Activated naive CD4-positive, alpha-beta T cell treated with anti-CD3 and anti-CD28 coated beads, Interleukin-2, amount 50 U/mL, for 16 hours (primary cell): Measurements from ENCODE around the gene CALN1.

Source experiments
- DNase-seq: peaks from one replicate; pipeline ENCODE4 v3.0.0-alpha.2; 2020

CALN1 gene

DNA sequence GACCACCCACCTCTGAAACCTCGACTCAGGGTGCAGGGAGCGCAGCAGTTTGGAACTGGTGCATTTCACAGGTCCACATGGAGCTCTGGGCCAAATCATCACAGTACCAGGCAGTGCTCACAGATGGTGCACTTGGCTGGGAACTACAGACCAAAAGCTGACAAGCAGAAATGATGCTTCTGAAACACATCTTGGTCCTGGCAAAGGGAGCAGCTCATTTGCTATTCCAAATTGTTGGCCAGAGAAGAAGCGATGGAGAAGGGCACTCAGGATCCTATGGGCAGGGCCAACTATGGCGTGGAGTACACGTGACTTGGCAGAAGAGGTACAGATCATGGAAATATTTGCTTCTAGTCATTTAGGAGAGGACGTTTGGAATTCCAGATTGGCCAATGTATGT is 383.9 kb downstream of the CALN1 start:
- DNase-seq, result no peak

DNA sequence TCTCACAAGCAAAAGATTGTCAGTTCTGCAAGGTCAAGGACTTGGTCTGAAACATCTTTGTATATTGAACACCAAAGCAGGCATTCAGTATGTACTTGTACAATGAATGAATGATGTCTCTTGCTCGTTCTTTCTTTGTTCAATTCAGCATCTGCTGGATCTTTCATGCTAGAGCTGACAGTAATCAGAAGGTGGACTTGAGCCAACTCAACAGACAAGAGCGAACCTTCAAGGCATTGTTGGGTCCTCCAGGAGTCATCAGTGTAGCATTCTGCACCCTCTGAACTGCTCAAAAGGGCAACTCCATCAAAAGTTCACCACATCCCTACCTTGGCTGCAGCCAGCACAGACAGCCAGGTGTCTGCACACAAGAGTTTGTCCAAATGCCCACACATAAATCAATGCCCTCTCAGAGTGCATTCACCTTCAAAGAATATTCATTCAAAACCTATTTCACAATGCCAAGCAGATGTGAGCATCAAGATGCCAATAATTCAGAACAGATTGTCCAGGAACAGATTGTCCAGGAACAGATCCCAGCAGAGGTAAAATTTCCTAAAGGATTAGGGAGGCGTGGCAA is 386.7 kb downstream of the CALN1 start:
- DNase-seq, result no peak

DNA sequence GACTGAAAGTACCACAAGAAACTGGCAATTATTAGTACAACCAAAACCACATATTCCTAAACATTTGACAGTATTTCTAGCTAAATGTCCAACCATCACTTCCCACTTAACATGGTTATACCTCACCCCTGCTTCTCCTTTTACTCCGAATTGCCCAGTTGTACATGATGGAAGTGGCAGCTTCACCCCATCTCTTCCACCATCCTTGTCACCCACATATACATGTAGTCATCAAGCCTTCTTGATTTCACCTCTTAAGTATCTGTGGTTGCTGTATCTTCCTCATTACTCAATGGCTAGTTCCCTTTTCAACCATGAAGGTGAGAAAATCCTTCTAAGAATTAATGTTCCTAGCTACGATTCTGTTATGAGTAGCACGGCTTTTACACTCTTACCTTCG is 388.2 kb downstream of the CALN1 start:
- no peak for DNase-seq

DNA sequence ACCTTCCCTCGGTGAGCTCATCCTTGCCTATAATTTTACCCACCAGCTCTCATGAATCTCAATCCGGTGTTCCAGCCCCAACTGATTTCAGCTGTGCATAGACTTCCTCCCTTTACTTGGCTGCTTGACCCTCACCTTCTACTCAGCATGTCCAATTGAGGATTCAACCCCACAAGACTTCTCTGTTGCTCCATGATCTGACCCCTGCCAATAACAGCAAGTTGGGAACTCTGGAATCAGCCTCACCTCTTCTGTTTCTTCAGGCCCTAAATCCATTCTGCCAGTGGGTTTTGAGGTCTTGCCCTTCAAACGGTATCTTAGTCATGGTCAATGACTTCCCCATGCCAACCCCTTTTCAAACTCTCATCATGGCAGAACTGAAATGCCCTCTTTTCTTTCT is 390.4 kb downstream of the CALN1 start:
- no peak for DNase-seq

DNA sequence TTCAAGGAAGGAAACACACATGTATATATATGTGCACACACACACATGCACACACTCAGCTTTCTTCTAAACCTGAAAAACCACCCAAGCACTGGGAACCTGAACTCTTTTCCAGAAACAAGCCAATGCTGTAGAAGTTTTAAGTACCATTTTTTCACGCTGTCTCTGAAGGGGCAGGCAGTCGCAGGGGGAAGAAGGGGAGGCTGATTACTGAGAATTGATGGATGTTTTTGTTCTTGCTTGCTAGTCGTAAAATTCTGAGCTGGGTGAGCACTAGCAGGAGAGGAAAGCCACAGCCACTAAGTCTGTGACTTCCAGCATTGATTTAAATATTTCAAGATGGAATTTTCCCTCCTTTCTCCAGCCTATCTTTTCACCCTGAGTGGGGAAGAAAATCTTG is 391.8 kb downstream of the CALN1 start:
- no peak for DNase-seq

DNA sequence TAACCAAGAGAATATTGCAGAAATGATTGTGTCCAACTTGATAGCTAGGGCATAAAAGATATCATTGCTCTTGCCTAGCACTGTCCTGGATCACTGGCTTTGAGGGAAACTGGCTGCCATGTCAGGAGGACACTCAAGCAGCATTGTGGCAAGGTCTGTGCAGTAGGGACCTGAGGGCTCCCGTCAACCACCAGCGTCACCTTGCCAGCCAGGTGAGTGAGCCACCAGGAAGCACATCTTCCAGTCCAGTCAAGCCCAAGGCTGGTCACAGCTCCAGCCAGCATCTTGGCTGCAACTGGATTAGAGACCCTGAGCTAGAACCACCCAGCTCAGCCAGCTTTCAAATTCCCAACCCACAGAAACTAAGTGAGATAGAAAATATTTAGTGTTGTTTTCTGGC is 392.7 kb downstream of the CALN1 start:
- no peak for DNase-seq

DNA sequence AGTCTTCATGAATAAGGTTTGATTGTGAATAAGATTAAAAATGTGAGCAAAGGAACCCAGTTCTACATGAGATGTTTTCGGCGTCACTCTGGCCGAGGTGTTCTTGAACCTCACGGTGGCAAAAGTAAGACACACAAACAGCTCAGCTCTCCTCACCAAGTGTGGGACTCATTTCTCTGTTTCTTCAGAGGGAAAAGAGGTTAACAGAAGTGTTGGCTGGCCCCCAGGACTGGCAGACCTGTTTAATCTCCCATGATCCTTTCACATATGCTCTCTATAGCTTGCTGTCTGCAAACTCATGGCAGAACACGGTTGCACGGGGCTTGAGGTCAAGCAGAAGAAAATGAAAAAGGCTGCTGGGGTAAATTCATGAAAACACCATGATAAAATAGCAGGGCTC is 394.4 kb downstream of the CALN1 start:
- DNase-seq, result no peak

DNA sequence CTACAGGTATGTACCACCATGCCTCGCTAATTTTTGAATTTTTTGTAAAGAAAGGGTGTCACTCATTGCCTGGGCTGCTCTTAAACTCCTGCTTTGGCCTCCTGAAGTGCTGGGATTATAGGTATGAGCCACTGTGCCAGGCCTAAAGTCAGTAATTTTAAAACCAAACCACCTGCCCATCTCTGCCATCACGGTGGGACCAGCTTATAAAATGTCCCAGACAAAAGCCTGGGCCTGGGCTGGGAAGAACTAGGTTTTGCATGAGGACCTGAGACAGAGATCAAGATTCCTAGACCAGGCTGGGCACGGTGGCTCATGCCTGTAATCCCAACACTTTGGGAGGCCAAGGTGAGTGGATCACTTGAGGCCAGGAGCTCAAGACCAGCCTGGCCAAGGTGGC is 395.6 kb downstream of the CALN1 start:
- no peak for DNase-seq

DNA sequence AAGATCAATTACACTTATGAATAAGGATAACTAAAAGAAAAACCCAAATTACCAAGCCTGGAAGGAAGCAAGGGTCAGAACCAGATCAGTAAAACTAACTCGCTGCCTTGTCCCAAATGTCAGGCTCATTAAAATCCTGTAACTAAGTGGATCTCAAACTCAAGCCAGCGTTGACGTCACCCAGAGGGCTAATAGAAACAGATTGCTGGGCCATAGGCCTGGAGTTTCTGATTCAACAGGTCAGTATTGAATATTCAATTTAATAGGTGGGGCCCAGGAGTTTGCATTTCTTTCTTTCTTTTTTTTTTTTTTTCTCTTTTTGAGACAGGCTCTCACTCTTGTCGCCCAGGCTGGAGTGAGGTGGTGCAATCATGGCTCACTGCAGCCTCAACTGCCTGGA is 397.0 kb downstream of the CALN1 start:
- DNase-seq, result no peak

DNA sequence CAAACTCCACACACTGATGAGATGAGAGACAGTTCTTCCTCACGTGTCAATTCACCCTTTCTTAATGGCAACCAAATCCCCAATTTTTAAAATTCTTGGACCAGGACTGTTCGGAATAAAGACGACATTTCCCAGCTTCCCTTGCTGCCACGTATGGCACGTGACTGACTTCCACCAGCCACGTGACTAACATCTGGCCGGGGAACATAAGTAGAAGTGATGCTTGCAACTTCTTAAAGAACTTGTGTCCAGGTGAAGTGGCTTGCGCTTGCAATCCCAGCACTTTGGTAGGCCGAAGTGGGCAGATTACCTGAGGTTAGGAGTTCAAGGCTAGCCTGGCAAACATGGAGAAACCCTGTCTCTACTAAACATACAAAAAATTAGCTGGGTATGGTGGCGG is 405.1 kb downstream of the CALN1 start:
- no peak for DNase-seq

DNA sequence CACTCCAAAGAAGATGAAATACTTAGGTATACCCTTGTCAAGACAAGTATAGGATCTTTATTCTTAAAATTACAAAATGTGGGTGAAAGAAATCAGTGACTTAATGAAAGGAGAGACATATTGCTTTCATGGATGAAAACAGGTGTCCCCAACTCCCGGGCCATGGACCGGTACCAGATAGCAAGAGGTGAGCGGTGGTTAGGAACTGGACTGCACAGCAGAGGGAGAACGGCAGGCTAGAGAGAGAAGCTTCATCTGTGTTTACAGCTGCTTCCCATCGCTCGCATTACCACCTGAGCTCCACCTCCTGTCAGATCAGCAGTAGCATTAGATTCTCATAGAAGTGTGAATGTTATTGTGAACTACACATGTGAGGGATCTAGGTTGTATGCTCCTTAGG is 408.9 kb downstream of the CALN1 start:
- no peak for DNase-seq

DNA sequence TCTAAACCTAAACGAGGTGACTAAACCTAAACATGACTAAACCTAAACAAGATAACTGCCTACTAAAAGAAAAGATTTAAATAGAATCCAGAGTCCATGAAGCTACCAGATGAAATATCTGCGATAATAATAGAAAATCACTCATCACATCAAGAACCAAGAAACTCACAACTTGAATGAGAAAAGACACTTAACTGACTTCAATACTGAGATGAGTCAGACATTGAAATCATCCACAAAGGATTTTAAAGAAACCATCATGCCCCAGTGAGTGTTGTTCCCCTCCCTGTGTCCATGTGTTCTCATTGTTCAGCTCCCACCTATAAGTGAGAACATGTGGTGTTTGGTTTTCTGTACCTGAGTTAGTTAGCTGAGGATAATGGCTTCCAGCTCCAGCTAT is 416.0 kb downstream of the CALN1 start:
- DNase-seq, result no peak

DNA sequence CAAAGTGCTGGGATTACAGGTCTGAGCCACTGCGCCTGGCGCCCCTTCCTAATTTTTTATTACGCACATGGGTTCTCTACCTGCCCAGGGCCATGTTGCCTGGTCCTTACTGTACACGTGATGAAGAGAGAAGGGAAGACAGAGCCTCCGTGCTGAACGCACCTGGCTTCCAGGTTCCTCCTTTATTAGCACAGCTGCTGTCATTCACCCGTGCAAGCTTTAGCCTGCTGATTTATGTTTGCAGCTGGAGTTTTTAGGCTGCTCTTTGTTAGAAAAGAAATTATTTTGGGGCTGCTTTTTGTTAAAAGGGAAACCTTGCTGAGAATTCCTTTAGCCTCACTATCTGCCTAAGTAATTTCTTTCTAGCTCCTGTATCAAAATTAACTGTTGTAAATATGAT is 417.0 kb downstream of the CALN1 start:
- DNase-seq, result no peak

DNA sequence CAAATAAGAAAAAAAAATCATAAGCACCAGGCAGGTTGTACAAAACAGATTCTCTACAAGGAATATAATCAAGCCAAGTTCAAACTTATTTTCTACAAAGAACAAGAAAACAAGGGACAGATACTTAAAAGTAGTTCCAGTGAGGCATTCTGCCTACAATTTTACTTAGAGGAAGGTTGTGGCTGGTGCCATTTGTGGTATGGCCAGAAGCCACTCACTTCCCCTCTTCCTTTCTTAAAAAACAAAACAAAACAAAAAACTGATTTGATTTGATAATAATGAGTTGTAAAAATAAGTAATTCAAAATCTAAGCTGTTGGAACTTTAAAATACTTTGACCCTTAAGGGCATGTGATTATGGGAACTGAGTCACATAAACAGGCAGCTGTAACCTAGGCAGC is 420.6 kb downstream of the CALN1 start:
- DNase-seq, result no peak

DNA sequence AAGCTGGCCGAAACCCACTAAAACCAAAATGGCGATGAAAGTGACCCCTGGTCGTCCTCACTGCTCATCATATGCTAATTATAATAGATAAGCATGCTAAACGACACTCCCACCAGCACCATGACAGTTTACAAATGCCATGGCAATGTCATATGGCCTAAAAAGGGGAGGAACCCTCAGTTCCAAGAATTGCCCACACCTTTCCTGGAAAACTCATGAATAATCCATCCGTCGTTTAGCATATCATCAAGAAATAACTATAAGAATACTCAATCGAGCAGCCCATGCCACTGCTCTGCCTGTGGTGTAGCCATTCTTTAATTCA is 422.0 kb downstream of the CALN1 start:
- no peak for DNase-seq

DNA sequence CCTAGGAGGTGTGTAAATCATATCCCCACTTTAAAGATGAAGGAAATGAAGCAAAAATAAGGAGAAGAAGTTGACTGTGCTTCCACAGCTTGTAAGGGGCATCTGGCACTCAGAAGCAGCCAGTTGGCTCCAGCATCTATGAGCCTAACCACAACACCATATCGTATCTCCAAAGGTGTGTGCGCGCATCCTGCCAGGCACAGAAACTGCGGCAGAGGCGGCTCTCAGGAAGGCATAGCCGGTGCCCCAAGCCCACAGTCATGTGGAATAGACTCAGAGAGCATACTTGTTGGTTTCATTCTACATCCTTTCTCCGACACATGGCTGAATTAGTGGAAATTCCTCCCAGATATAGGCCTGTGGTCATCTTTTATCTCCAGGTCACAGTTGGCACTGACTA is 423.9 kb downstream of the CALN1 start:
- DNase-seq, result no peak

DNA sequence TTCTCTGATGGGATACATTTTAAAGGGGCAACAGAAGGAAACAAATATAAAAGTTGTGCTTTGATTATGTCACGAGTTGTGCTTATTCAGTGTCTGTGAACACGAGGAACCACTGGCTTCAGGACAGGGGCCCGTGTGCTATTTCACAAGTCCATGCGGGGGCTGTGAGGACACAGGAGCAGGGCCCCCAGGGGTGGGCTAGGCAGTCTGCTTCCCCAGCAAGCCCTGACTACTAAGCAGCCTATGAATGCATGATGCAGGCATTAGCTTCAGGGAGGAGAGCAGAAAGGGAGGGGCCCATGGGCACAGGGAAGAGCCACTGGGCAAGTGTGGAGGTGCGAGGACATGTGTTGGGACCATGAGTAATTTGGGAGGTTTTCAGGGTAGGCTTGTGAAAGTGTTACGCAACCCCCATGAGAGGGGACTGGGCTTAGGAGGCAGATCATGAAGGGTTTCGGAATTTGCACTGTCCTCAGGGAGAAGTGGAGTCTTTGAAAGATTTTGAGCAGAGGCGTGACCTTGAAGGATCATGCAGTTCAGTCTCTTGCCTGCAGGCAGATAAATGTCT is 424.9 kb downstream of the CALN1 start:
- DNase-seq, result no peak

DNA sequence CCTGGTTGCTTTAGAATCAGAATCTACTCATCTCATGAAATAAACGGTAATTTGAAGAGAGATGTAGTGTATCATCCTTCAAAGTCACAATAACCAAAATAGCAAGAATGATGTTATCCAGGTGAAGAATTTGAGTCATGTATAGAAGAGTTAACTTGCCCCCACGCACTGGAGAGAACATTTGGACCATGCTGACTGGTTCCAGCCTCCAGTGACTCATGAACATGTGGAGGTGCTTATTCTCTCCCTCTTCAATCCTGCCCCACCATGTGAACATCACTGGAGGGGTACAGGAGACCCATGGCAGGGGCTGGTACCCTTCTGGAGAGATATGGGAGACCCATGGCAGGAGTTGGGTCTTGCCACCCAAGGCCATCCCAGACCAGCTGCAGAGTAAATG is 427.8 kb downstream of the CALN1 start:
- DNase-seq, result no peak

DNA sequence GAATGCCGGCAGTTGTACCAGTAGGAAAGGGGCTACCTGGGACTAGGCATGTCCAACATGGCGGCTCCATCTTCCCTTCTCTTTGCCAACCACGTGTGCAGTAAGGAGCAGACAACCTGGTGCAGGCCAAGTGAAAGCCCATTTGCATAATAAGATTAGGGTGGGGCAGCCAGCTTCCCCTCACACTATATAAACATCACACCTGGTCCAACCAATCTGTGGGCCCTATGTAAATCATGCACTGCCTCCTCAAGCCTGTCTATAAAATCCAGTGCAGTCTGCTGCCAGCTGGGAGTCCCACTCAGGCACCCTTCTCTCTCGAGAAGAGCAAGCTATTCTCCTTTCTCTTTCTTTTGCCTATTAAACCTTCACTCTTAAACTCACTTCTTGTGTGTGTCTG is 429.3 kb downstream of the CALN1 start:
- no peak for DNase-seq

DNA sequence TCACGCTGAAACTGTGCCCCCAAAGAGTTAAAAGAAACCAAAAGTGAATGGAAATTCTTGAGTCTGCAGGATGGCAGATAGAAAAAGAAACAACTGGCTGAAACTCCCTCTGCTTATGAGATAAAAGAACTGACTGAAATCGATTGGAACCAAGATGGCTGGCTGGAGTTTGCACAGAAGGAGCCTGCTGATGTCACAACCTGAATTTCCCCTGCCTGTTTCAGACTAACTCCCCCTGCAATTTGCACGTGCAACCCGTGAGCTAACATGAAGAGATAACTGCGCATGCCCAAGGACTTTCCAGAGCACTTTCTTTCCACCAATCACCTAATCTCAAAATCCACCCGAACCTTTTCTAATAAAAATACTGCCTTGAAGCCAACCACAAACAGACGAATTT is 435.5 kb downstream of the CALN1 start:
- DNase-seq, result no peak

DNA sequence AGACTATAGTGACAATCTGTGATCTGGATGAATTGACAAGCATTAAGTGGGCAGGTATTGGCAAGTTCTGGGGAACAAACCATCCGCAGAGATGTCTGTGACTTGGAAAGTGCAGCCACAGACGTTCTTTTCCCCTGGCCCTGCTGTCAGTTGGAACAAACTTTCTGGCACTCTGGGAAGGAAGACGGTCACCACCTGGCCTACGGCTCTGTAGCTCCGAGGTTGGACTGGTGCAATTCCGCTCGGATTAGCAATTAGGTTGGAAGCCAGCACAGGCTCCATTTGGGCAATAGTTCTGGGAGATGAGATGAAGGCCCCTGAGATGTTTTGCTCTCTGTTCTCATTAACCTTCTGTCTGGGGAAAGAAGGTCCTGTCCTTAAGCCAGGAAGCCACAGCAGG is 437.5 kb downstream of the CALN1 start:
- DNase-seq, result no peak

DNA sequence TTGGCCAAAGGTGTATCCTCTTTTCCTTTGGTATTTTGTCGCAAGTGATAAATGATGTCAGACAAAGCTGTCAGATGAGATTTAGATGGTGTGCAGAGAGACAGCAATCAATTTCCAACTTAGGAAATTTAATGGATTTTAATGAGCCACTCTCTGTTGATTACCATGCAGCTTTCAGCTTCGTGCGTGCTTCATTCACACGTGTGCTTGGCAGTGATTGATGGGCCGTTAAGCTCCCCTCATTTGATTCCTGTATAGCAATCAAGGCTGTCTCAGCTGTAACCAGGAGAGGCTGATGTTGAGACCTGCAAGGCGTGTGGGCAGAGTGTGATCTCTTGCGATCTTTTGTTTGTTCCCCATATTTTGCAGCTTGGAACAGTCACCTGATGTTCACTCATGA is 439.6 kb downstream of the CALN1 start:
- DNase-seq, result no peak

DNA sequence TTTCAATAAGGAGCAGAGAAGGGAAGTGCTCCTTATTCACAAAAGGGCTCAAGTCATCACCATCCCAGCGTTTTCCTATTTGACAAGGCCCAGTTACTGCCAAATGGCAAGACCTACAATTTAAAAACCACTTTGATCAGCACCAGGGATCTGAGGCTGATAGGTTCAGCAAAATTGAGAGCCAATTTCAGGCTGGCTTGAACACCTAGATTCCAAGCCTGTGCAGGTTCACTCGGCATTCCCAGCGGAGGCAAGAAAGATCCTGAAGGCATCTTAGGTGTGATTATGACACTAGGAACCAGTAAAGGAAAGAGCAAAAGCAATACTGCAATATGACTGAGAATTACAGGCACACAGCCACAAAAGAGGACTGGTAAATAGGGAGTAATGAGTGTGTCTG is 441.4 kb downstream of the CALN1 start:
- no peak for DNase-seq

DNA sequence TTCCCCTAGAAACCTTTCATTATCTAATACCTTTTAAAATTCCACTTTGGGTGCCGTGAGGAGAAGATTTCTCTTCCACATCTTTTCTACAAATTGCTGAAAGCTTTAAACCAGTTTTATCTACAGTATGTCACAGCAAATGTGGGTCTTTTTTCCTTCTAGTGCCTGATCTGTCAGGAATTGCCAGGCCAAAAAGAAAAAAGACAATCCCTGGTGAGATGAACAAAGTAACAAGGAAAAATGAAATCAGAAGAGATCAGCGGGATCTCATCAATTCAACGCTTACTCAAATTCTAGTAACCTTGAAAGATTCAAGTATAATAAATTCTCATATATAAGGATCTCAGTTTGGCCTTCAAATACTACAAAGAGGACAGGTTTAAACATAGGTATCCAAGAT is 449.5 kb downstream of the CALN1 start:
- DNase-seq, result no peak

DNA sequence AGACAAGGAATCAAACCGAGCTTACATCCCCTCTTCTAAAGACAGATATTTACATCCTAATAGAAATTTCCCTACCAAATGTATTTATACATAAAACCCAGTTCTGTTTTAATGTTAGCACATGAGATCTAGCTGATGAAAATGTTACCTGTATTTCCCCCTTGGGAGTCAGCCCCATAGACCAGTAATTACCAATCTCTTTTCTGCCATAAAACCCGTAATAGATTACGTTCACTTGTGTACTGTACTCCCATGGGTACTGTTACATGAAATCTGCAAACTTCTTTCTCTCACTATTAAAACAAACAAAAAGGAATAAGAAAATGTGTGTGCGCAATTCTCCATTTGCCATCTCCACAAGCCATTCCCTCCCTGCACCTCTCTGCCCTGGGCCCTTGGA is 450.9 kb downstream of the CALN1 start:
- DNase-seq, result no peak

DNA sequence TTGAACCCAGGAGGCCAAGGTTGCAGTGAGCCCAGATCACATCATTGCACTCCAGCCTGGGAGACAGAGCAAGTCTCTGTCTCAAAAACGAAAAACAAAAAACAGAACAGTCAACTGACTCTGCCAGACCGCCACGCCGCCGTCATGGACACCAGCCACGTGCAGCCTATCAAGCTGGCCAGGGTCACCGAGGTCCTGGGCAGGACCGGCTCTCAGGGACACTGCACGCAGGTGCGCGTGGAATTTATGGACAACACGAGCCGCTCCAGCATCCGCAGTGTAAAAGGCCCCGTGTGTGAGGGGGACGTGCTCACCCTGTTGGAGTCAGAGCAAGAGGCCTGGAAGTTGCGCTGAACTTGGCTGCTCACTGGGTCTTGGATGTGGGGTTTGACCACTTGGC is 470.0 kb downstream of the CALN1 start:
- no peak for DNase-seq
